Measurements from ENCODE around the gene SH3BP4. TPM values are rescaled to one million over a fixed set of nuclear protein-coding genes. Genes with fewer than 3 reads are reported as not detected.

The SH3BP4 gene
- total and polyA plus RNA-seq, 2 of the 13 experiments (the other 11 are each of a cell fraction or from before 2014, with no cell fraction given) = 34.6 to 99.1 TPM

- TF ChIP-seq, protein P1, sequence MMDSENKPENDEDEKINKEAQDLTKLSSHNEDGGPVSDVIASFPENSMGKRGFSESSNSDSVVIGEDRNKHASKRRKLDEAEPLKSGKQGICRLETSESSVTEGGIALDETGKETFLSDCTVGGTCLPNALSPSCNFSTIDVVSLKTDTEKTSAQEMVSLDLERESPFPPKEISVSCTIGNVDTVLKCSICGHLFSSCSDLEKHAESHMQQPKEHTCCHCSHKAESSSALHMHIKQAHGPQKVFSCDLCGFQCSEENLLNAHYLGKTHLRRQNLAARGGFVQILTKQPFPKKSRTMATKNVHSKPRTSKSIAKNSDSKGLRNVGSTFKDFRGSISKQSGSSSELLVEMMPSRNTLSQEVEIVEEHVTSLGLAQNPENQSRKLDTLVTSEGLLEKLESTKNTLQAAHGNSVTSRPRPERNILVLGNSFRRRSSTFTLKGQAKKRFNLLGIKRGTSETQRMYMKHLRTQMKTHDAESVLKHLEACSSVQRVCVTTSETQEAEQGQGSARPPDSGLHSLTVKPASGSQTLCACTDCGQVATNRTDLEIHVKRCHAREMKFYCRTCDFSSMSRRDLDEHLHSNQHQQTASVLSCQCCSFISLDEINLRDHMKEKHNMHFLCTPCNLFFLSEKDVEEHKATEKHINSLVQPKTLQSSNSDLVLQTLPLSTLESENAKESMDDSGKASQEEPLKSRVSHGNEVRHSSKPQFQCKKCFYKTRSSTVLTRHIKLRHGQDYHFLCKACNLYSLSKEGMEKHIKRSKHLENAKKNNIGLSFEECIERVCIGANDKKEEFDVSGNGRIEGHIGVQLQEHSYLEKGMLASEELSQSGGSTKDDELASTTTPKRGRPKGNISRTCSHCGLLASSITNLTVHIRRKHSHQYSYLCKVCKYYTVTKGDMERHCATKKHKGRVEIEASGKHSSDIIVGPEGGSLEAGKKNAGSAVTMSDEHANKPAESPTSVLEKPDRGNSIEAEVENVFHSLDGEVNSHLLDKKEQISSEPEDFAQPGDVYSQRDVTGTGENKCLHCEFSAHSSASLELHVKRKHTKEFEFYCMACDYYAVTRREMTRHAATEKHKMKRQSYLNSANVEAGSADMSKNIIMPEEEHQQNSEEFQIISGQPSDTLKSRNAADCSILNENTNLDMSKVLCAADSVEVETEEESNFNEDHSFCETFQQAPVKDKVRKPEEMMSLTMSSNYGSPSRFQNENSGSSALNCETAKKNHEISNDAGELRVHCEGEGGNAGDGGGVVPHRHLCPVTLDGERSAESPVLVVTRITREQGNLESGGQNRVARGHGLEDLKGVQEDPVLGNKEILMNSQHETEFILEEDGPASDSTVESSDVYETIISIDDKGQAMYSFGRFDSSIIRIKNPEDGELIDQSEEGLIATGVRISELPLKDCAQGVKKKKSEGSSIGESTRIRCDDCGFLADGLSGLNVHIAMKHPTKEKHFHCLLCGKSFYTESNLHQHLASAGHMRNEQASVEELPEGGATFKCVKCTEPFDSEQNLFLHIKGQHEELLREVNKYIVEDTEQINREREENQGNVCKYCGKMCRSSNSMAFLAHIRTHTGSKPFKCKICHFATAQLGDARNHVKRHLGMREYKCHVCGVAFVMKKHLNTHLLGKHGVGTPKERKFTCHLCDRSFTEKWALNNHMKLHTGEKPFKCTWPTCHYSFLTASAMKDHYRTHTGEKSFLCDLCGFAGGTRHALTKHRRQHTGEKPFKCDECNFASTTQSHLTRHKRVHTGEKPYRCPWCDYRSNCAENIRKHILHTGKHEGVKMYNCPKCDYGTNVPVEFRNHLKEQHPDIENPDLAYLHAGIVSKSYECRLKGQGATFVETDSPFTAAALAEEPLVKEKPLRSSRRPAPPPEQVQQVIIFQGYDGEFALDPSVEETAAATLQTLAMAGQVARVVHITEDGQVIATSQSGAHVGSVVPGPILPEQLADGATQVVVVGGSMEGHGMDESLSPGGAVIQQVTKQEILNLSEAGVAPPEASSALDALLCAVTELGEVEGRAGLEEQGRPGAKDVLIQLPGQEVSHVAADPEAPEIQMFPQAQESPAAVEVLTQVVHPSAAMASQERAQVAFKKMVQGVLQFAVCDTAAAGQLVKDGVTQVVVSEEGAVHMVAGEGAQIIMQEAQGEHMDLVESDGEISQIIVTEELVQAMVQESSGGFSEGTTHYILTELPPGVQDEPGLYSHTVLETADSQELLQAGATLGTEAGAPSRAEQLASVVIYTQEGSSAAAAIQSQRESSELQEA (CRISPR knock-in tag; IDR thresholded peaks at IDR 0.05; ENCODE audit: not compliant biosample characterization) = no peak
- TF ChIP-seq SIX4 (CRISPR knock-in tag; IDR thresholded peaks at IDR 0.05) = no peak
- TF ChIP-seq MZF1 (CRISPR knock-in tag; IDR thresholded peaks at IDR 0.05; ENCODE audit: borderline replicate concordance) = 0 out of 2 replicates have a peak, but pooled peaks have one; percentile 64
- TF ChIP-seq IKZF1 (IDR thresholded peaks at IDR 0.05) = no peak
- no peak for TF ChIP-seq MLLT10 (CRISPR knock-in tag; IDR thresholded peaks at IDR 0.05)
- TF ChIP-seq FOXO1 (CRISPR knock-in tag; IDR thresholded peaks at IDR 0.05) = peak; percentile 33; the same call in 1 of the 2 replicates
- 0 out of 2 replicates have a peak, but pooled peaks have one; percentile 29 for TF ChIP-seq REPIN1 (CRISPR knock-in tag; IDR thresholded peaks at IDR 0.05; ENCODE audit: borderline replicate concordance, low read depth)
- 0 out of 2 replicates have a peak, but pooled peaks have one; percentile 63 for TF ChIP-seq ZC3H13 (CRISPR knock-in tag; IDR thresholded peaks at IDR 0.05)
- TF ChIP-seq MYNN (CRISPR knock-in tag; IDR thresholded peaks at IDR 0.05; ENCODE audit: low read depth) = no peak
- no peak for TF ChIP-seq ZNF446 (CRISPR knock-in tag; IDR thresholded peaks at IDR 0.05)
- TF ChIP-seq DR1 (CRISPR knock-in tag; IDR thresholded peaks at IDR 0.05) = no peak; the same call in 1 of the 2 replicates
- no peak for TF ChIP-seq JUN (CRISPR knock-in tag; IDR thresholded peaks at IDR 0.05)
- TF ChIP-seq EHMT2 (IDR thresholded peaks at IDR 0.05; ENCODE audit: borderline replicate concordance, low read depth, low read length) = no peak
- peak; percentile 80 for TF ChIP-seq SKIL (CRISPR knock-in tag; IDR thresholded peaks at IDR 0.05; ENCODE audit: borderline replicate concordance)
- peak; percentile 68; the same call in 1 of the 2 replicates for TF ChIP-seq BORCS8-MEF2B (CRISPR knock-in tag; IDR thresholded peaks at IDR 0.05)
- TF ChIP-seq ZNF883 (CRISPR knock-in tag; IDR thresholded peaks at IDR 0.05; ENCODE audit: not compliant biosample characterization) = peak; percentile 40
- no peak for TF ChIP-seq SNAI1 (CRISPR knock-in tag; IDR thresholded peaks at IDR 0.05; ENCODE audit: borderline replicate concordance)
- no peak for TF ChIP-seq KDM4B (CRISPR knock-in tag; IDR thresholded peaks at IDR 0.05)
- 0 out of 2 replicates have a peak, but pooled peaks have one; percentile 11 for TF ChIP-seq NFIC (IDR thresholded peaks at IDR 0.05; ENCODE audit: low read length)
These were observed 46.8 kb downstream of the SH3BP4 start (continued) for GRCh38 chr2:234998404-234999211.

Data from HepG2 (cell line).